HepG2 (cell line): Measurements from ENCODE around the gene CCDC201. TPM values are rescaled to one million over a fixed set of nuclear protein-coding genes. Genes with fewer than 3 reads are reported as not detected.

Experiments
- HHEX ChIP-seq: IDR thresholded peaks from 2 replicates; pipeline ENCODE4 v1.6.1; 2016; ENCODE audit warnings: control low read depth
- HOXA3 ChIP-seq: sonication (generic); formaldehyde crosslinking; IDR thresholded peaks from 2 replicates; pipeline ENCODE4 v1.5.0; 2020; ENCODE audit warnings: missing genetic modification reagents
- KDM5B ChIP-seq: sonication (generic); formaldehyde crosslinking; IDR thresholded peaks from 2 replicates; pipeline ENCODE4 v1.4.0; 2020; ENCODE audit warnings: missing genetic modification reagents, mild to moderate bottlenecking, borderline replicate concordance
- MAZ ChIP-seq, 2 experiments: sonication (generic) in 1 of 2; formaldehyde crosslinking in 1 of 2; IDR thresholded peaks; 2 replicates each; pipeline versions ENCODE4 v1.5.0 to v1.6.1; 2012 to 2020; ENCODE audit warnings: low read depth in 2 of 2, mild to moderate bottlenecking in 2 of 2, borderline replicate concordance in 1 of 2, improper control_type of control experiment in 1 of 2, low read length in 1 of 2, missing genetic modification reagents in 1 of 2, moderate library complexity in 1 of 2
- NR3C1 ChIP-seq: sonication (generic); formaldehyde crosslinking; IDR thresholded peaks from 2 replicates; pipeline ENCODE4 v1.4.0; 2020; ENCODE audit warnings: missing genetic modification reagents
- PITX1 ChIP-seq: sonication (generic); formaldehyde crosslinking; IDR thresholded peaks from 2 replicates; pipeline ENCODE4 v1.5.1; 2020; ENCODE audit warnings: mild to moderate bottlenecking, missing genetic modification reagents
- RBAK ChIP-seq: sonication (generic); formaldehyde crosslinking; IDR thresholded peaks from 2 replicates; pipeline ENCODE4 v1.5.1; 2020; ENCODE audit warnings: mild to moderate bottlenecking, missing genetic modification reagents
- ZBTB1 ChIP-seq: sonication (generic); formaldehyde crosslinking; IDR thresholded peaks from 2 replicates; pipeline ENCODE4 v1.4.0; 2020; ENCODE audit warnings: missing genetic modification reagents, borderline replicate concordance
- ZNF296 ChIP-seq: sonication (generic); formaldehyde crosslinking; conservative IDR thresholded peaks from 2 replicates; pipeline ENCODE4 v1.5.0; 2020; ENCODE audit warnings: mild to moderate bottlenecking, missing genetic modification reagents
- polyA plus RNA-seq, 8 experiments: library from polyadenylated mRNA; depleted of rRNA in 3 of 8; stranded (reverse) in 7 of 8; unstranded in 1 of 8; fragments of >200 nt; fragmentation: Illumina TruSeq in 4 of 8; extraction: Trizol in 4 of 8; gene quantifications; 2 replicates each; pipeline versions ENCODE4 v1.2.1 to v1.2.3, GENCODE V29; 2011 to 2016; ENCODE audit warnings: low read depth in 4 of 8, missing spikeins in 1 of 8, mixed read lengths in 1 of 8; ENCODE audit not compliant: insufficient read depth in 1 of 8
- total RNA-seq, 5 experiments: library from RNA; depleted of rRNA; stranded (reverse); fragments of >200 nt; fragmentation: Illumina TruSeq; extraction: Trizol; gene quantifications; 2 replicates each; pipeline ENCODE4 v1.2.3, GENCODE V29; 2016; ENCODE audit warnings: low read depth in 1 of 5
- TF ChIP-seq, protein P1 (sequence below): sonication (generic); formaldehyde crosslinking; IDR thresholded peaks from 2 replicates; pipeline ENCODE4 v1.4.0; 2020; ENCODE audit warnings: mild to moderate bottlenecking, missing genetic modification reagents

CCDC201 gene
- total and polyA plus RNA-seq, 2 of the 13 experiments (the other 11 are each of a cell fraction or from before 2014, with no cell fraction given) = 0.92 TPM; not detected in 1

DNA sequence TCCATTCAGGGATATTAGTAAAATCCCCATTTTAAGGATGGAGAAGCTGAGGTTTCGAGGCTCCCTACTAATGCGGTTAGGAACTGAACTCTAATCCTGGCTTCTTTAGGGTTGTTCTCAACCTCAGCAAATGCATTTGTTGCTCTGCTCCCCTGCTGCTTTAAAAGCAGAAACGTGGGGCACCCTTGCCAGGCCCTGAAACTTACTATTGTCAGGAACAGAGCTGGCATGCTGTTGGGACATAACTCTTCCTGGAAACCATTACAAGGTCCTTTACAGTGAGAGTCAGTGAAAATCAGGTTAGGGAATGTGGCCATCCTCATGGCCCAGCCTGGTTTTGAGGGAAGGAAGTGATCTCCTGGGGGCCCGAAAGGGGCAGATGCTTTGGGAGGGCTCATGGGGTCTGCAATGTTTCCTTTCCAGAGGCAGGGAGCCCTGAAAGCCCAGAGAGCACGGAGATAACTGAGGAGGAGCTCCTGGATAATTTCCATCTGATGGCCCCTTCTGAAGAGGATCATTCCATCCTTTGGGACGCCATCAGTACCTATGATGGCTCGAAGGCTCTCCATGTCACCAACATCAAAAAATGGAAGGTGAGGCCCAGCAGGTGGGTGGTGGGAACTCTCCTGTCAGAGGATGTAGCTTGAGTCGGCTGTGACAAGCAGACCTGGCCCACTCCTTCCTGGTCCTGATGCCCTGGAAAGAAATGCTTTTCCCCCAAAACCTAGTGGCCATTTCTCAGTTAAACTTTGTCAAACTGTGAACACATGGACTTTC lies 17.4 kb upstream of the CCDC201 start (continued):
- TF ChIP-seq KDM5B (CRISPR knock-in tag) (0 out of 2 replicates have a peak, but pooled peaks have one; percentile 21), NR3C1 (no peak), MAZ (IDR thresholded peaks at IDR 0.05; ENCODE audit: borderline replicate concordance, low read depth, low read length) (no peak), MAZ (CRISPR knock-in tag; IDR thresholded peaks at IDR 0.05; ENCODE audit: low read depth) (no peak; the same call in 1 of the 2 replicates), PITX1 (CRISPR knock-in tag) (no peak), RBAK (CRISPR knock-in tag) (no peak), ZNF296 (CRISPR knock-in tag) (no peak), ZBTB1 (CRISPR knock-in tag) (no peak), HOXA3 (peak; percentile 28; the same call in 1 of the 2 replicates), HHEX (no peak)
- TF ChIP-seq, protein P1, sequence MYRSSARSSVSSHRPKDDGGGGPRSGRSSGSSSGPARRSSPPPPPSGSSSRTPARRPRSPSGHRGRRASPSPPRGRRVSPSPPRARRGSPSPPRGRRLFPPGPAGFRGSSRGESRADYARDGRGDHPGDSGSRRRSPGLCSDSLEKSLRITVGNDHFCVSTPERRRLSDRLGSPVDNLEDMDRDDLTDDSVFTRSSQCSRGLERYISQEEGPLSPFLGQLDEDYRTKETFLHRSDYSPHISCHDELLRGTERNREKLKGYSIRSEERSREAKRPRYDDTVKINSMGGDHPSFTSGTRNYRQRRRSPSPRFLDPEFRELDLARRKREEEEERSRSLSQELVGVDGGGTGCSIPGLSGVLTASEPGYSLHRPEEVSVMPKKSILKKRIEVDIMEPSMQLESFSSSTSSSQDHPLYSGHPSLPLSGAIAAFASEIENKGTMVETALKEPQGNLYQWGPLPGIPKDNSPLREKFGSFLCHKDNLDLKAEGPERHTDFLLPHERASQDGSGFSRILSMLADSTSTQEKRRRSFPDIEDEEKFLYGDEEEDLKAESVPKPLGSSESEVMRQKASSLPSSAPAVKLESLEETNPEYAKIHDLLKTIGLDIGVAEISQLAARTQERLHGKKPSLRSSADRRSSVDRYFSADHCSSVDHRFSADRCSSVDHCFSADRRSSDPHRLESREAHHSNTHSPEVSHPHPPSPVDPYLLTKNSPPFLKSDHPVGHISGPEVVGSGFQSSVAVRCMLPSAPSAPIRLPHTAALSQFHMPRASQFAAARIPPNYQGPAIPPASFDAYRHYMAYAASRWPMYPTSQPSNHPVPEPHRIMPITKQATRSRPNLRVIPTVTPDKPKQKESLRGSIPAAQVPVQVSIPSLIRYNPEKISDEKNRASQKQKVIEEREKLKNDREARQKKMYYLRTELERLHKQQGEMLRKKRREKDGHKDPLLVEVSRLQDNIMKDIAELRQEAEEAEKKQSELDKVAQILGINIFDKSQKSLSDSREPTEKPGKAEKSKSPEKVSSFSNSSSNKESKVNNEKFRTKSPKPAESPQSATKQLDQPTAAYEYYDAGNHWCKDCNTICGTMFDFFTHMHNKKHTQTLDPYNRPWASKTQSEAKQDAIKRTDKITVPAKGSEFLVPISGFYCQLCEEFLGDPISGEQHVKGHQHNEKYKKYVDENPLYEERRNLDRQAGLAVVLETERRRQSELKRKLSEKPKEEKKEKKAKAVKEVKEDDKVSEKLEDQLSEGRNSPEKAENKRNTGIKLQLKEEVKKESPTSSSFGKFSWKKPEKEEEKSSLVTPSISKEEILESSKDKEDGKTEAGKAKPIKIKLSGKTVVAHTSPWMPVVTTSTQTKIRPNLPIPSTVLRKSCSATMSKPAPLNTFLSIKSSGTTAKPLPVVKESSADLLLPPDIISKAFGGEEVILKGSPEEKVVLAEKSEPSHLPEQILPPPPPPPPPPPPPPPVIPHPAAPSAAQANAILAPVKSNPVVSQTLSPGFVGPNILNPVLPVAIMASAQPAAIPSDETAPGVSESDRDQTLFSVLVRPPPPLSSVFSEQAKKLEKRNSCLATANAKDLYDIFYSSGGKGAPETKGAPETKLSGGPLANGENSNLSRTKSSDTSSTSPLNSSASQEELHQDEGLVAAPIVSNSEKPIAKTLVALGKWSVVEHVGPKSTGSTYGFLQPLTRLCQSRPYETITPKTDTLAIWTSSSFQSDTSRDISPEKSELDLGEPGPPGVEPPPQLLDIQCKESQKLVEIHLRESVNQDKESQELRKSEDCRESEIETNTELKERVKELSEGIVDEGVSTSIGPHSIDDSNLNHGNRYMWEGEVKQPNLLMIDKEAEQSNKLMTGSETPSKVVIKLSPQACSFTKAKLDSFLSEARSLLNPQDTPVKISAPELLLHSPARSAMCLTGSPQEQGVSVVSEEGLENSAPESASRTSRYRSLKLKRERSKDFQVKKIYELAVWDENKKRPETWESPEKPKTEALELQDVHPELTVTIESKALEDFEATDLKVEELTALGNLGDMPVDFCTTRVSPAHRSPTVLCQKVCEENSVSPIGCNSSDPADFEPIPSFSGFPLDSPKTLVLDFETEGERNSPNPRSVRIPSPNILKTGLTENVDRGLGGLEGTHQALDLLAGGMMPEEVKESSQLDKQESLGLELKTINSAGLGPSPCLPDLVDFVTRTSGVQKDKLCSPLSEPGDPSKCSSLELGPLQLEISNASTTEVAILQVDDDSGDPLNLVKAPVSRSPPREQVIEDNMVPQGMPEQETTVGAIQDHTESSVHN (CRISPR knock-in tag) = no peak
